Measurements from ENCODE around the gene CHAF1A.

CHAF1A gene

DNA sequence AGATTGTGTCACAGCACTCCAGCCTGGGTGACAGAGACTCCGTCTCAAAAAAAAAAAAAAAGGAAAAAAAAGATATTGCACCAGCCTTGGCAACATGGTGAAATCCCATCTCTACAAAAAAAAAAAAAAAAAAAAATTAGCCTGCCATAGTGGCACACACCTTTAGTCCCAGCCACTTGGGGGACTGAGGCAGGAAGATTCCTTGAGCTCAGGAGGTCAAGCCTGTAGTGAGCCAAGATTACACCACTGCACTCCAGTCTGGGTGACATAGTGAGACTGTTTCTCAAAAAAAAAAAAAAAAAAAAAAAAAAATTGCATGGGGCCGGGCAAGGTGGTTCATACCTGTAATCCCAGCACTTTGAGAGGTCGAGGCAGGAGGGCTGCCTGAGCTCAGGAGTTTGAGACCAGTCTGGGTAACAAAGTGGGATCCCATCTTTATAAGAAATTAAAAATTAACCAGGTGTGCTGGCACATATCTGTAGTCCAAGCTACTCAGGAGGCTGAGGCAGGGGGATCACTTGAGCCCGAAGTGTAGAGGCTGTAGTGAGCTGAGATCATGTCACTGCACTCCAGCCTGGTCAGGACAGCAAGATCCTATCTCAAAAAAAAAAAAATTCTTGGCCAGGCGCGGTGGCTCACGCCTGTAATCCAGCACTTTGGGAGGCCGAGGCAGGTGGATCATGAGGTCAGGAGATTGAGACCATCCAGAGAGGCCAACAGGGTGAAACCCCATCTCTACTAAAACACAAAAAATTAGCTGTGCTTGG is 62.6 kb downstream of the CHAF1A start:
- no peak for FAIRE-seq

DNA sequence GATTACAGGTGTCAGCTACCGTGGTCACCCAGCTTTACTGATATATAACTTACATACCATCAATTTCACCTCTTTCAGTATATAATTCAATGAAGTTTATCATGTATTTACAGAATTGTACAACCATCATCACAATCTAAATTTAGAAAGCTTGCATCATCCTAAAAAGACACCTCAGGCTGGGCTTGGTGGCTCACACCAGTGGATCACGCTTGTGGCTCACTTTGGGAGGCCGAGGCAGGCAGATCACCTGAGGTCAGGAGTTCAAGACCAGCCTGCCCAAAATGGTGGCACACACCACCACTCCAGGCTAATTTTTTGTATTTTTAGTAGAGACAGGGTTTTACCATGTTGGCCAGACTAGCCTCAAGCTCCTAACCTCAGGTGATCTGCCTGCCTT is 65.4 kb downstream of the CHAF1A start:
- FAIRE-seq: no peak

DNA sequence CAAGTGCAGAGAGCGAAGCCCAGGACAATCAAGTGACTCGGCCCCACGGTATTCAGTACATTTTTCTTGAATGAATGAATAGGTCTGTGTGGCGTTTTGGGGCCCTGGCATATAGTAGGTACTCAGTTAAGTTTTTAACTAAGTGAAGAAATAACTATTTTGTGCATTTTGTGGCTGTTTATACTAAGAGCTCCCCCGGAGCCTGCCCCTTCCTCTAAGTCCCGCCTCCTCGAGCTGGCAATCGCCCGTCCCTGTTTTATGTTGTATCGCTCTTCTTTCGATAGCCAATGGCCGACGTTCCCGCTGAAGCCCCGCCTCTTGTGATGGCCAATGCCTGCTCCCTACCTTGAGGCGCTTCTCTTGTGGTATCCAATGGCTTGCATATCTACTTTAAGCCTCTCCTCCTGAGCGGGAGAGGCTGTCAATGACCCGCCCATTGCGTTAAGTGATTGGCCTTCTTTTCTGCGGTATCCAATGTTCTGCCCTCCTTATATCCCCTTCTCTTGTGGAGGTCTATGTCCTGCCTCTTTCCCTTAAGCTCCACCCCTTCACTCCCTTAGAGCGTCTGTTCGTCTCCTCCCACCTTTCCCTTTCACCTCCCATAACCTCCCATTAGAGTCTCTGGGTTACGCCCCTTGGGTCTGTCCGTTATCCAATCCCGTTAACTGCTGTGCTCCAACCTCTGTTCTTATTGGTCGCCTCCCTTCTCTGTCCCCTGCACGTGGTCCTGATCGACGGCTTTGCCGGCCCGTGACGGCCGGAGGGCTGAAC is 69.1 kb downstream of the CHAF1A start:
- peak; percentile 100 for FAIRE-seq

DNA sequence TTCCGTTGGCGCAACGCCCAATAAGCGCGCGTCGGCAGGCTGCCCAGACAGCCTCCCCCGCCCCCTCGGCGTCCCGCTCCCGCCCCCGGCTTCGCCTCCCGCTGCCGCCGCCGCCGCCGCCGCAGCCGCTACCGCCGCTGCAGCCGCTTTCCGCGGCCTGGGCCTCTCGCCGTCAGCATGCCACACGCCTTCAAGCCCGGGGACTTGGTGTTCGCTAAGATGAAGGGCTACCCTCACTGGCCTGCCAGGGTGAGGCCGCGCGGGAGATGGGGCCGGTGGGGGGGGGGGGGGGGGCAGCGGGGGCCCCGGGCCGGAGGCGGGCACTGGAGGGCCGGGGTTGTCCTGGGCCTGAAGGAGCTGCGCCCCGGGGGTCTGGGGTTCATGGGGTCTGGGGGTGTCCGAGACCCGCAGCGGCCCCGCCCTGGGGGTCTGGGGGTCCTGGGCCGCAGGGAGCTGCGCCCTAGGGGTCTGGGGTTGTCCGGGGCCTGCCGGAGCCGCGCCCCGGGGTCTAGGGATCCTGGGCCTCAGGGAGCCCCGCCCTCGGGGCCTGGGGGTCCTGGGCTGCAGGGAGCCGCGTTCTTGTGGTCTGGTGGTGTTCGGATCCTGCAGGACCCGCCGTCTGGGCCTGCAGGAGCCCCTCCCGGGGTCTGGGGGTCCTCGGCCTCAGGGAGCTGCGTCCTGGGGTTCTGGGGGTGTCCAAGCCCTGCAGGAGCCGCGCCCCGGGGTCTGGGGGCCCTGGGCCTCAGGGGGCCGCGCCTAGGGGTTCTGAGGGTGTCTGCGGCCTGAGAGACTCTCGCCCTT is 69.9 kb downstream of the CHAF1A start, which contains the start of gene HDGFL2:
Gene HDGFL2, plus strand, starts transcription at position 124 of the 801 bp plus-strand sequence. Its CDS starts 54 bp downstream, at position 178.
- no peak for FAIRE-seq

DNA sequence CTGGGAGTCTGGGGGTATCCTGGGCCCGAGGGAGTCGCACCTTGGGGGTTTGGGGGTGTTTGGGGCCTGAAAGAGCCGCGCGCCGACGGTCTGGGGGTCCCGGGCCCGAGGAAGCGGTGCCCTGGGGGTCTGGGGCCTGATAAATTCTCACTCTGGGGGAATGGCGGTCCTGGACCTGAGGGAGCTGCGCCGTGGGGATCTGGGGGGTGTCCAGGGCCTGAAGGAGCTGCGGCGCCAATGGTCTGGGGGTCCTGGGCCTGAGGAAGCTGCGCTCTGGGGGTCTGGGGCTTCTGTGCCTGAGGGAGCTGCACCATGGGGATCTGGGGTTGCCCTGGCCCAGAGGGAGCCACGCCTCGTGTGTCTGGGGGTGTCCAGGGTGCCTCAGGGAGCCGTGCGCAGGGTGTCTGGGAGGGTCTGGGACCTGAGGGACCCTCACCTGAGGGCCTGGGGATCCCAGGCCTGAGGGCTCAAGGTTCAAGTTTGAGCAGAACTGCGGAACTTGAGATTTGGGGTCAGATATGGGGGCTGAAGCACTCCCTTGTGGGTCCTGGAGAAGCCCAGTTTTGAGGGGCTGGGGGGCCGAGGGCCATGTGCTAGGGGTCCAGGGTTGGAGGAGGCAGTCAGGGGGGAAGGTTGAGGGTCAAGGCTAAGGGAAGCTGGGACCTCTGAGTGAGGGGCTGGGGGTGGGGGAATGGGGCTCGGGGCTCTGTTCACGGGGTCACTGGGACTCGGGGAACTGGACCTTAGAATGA is 70.7 kb downstream of the CHAF1A start:
- no peak for FAIRE-seq

DNA sequence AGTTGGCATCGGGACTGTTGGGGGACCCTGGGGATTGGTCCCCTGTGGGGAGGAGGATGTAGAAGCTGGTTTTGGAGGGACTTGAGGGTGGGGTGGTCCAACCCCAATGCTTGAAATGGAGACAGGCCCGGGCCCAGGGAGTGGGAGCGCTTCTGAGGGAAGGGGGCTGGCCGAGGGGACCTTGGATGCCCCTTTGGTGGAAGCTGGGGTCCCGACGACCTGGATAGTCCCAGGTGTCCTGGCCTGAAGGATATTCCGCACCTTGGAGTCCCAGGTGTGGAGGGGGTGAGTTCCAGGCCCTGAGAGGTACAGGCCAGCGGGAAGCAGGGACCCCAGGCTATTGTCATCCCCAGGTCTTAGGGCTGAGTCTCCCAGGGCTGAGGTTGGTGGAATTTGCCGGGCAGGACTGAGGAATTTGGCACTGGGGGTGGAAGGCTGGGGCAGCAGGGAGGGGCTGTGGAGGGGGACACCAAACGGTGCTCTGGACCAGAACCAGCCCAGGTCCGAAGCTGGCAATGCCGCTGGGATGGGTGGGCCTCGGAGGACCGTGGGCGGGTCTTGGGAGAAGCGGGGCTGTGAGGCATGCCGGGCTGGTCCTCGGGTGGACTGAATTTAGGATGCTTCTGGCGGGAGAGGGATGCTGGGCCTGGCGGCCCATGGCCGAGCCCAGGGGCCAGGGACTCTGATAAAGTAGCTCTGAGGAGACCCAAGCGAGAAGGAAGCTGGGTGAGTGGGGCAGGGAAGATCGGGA is 71.5 kb downstream of the CHAF1A start:
- FAIRE-seq: no peak

DNA sequence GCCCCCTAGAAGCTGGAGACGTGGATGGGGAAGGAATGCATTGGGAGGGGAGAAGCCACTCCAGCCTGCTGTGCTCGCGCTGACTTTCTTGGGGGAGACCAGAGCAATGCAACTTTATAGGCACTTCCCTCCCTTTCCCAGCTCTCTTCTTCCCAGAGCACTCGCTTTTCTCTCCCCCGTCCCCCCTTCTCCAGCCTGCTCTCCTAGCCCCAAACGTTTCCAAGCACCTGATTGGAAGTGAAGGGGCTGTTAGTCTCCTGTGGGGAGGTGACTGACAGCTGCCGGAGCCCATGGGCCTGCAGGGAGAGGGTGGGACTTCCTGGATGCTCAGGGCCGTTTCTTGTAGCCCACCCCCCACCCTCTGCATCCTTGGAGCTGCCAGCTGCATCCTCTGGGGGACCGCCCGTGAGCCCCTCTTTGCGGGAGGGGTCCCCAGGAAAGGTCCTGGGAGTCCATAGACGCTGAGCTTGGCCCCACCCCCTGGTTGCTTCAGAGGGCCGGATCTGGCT is 72.1 kb downstream of the CHAF1A start:
- FAIRE-seq: peak; percentile 27

DNA sequence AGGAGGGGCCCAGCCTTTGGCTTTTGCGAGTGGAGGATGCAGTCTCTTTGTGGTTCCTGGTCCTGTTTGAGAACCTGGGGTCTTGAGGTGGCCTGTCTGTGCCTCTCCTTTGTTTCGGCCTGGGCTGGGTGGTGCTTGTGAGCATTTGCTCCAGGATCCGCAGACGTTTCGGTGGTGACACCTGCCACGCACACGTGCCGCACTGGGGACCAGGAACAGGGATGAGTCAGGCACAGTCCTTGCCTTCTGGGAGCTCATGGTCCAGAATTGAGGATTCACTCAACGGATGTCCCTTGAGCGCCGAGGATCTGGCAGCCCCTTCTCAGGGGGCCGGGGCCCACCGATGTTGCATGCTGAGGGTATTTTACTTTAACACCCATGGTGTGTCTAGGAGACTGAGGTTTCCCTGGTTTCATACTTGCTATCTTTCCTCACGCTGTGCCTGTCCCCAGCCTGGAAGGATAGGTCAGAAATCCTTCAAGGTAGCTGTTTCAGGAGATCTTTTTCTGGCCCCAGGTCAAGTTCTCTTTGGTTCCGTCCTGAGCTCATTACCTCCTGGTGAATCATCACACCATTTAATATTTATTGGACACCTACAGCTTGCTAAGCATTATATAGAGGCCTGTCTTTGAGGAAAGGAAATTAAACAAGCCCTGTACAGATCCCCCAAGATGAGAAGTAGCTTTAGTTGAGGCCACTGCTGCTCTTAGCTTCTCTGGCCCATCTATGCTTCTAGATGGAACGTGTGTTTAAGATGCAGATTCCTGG is 74.8 kb downstream of the CHAF1A start:
- FAIRE-seq: no peak

DNA sequence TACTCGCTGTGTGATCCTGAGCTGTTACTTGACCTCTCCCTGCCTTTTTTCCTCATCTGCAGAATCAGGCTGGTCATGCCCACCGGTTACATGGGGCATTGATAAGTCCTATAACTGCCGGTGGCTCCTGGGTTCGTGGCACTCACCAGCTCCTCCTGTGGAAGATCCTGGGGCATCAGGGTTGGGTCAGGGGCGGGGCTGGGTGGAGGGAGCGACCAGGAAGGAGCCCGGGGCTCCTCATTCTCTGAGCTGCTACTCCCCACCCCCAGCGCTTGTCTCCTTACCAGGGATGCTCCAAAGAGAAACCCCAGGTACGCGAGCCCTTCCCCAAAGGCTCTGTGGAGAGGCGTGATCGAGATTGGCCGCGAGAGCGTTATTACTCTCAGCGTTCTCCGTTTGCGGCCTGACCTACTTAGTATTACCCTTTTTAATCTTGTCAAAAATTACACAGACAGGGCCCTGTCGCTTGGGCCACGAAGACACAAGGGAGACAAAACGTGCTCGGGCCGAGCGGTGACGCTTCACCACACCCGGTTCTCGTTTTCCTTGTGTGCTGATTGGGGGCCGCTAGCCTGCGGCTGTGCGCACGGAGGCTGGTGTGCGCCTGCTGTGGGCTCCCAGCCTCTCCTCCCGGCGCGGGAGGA is 80.4 kb downstream of the CHAF1A start:
- no peak for FAIRE-seq

DNA sequence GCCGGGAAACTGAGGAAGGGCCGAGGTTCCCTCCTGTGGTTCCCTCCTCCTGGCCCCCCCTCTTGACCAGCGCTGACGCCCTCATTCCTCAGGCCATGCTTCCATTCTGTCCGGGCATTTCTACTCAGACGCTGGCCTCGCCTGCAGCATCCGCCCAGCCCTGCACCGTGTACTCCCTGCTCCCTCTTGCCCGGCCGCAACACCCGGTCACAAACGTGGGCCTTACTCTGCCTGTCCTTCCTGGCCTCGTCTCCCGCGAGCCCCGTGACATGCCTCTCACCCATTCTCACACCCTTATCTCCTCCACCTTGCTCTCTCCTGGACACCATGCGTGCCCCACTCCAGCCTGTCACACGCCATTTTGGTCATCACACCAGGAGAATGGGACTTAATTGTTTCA is 80.9 kb downstream of the CHAF1A start:
- FAIRE-seq: no peak

DNA sequence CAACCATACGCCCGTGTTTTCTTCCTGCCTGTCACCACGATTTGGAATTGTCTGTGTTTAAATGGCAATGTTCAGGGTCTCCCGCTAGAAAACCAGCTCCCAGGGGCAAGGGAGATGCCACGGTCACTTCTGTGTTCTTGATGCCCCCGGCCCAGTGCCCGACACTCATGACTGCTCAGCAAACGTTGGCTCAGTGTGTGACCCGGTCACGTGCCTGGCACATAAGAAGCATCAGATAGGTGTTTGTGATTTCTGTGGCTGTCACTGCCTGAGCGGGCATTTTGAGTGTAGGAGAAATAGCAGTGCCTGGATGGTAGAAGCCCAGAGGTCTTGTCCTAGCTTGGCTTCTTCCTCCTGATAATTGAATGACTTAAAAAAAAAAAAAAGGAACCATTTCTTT is 85.1 kb downstream of the CHAF1A start:
- FAIRE-seq: no peak

DNA sequence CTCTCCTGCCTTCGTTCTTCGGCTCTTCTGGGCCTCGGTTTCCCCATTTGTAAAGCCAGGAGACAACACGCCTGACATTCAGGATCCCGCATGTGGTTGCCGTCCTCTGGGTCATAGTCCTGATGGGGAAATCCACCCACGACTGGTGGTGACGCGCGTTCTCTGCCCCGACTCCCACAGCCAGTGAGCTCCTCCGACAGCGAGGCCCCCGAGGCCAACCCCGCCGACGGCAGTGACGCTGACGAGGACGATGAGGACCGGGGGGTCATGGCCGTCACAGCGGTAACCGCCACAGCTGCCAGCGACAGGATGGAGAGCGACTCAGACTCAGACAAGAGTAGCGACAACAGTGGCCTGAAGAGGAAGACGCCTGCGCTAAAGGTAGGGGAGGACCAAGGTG is 86.1 kb downstream of the CHAF1A start:
- no peak for FAIRE-seq

DNA sequence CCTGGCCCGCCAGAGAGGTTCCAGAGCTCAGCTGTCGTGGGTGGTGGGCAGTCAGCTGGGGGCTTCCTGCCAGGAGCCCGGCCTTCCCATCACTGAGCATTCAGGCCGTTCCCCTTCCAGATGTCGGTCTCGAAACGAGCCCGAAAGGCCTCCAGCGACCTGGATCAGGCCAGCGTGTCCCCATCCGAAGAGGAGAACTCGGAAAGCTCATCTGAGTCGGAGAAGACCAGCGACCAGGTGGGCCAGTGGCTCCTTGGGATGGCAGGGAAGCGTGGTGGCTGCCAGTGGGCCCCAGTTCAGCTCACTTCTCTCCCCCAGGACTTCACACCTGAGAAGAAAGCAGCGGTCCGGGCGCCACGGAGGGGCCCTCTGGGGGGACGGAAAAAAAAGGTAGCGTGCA is 89.0 kb downstream of the CHAF1A start:
- no peak for FAIRE-seq

DNA sequence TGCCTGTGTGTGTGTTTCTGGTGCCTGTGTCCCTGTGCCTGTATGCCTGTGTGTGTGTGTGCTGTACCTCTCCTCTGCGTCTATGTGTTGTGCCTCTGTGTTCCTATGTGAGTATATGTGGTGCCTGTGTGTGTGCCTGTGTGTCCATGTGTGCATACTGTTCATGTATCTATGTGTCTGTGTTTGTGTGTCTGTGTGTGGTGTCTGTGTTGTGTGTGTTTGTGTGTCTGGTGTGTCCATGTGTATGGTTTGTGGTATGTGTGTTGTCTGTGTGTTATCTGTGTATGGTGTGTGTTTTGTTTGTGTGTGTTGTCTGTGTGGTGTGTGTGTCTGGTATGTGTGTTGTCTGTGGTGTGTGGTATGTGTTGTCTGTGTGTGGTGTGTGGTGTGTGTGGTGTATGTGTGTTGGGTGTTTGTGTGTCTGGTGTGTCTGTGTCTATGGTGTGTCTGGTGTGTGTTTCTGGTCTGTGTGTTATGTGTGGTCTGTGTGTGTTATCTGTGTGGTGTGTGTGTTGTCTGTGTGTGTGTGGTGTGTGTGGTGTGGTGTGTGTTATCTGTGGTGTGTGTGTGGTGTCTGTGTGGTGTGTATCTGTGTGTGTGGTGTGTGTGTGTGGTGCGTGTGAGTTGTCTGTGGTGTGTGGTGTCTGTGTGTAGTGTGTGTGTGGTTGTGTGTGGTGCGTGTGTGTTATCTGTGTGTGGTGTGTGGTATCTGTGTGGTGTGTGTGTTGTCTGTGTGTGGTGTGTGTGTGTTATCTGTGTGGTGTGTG is 90.1 kb downstream of the CHAF1A start:
- no peak for FAIRE-seq

Measured in A204.1 (cell line).